ENCODE measurements around the gene PGAM1. TPM values are rescaled to one million over a fixed set of nuclear protein-coding genes. Genes with fewer than 3 reads are reported as not detected.

The PGAM1 gene
- total RNA-seq, 1 experiment from 2014 or later, result 497 TPM

DNA sequence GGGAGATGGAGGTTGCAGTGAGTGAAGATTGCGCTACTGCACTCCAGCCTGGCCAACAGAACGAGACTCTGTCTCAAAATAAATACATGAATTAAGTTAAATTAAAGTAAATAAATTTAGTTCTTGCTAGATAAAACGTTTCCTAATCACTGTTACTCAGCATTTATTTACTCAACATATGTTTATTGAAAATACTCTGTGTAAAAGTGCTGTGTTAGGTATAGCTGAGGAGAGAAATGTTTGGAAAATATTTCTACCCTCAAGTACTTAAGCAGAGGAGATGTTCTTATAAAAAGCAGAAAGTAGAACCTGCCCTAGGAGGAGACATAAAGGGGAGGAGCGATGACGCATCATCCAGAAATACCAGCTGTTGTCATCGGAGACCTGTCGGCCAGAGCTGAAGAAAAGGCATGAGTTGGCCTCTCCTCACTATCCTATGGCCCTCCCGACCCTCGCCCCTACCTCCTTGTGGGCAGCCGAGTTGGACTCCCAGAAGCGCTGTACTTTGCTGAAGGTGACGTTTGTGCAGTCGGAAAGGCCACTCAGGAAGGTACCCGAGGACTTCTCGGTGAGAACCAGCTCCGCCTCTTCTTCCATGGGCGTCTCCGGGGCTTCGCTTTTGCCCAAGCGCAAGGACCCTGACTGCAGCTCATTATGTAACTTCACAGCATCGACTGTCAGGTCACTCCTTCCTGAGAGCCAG is 26.0 kb upstream of the PGAM1 start:
- Histone ChIP-seq H4K20me1 (ENCODE audit: insufficient read depth) (no peaks in the 10 kb centered on the region), H3K4me3 (replicated peaks in 1 of 2; ENCODE audit: low read depth in 1 of 2, low read length in 2 of 2) (peak overlapping the region; percentile 64 to 80), H3K9ac (ENCODE audit: low read length) (peak overlapping the region; percentile 86), H3K79me2 (ENCODE audit: insufficient read depth, low read length) (peaks cover 36% of the 10 kb centered on the region), H3K27ac (ENCODE audit: low read depth, low read length) (peak overlapping the region; percentile 50), H3K4me1 (ENCODE audit: control insufficient read depth in 1 of 2, insufficient read depth in 2 of 2, low read length in 2 of 2) (peaks cover 0 to 13% of the 10 kb centered on the region in 2 experiments; a peak in 2 of 4 replicates), H2AFZ (ENCODE audit: low read depth, low read length, poor library complexity, severe bottlenecking) (no peak overlapping the region), H3K9me3 (ENCODE audit: control insufficient read depth in 1 of 2, insufficient read depth in 1 of 2, low read depth in 1 of 2, low read length in 2 of 2) (no peaks in the 10 kb centered on the region), H3K9me2 (ENCODE audit: insufficient read depth) (no peaks in the 10 kb centered on the region), H3K27me3 (ENCODE audit: insufficient read depth, low read length) (no peaks in the 10 kb centered on the region), H3K4me2 (ENCODE audit: low read length) (peak overlapping the region; percentile 89), H3K36me3 (ENCODE audit: control insufficient read depth in 1 of 2, insufficient read depth in 2 of 2, low read length in 2 of 2) (peaks cover 9 to 19% of the 10 kb centered on the region in 2 experiments; a peak in 3 of 4 replicates)
- CTCF ChIA-PET, result interaction anchor here (0.7 to 1.5 kb wide), 3 partner anchors 13 to 177 kb away, joined by 3 to 4 read pairs (median 3); no protein-coding TSS in a partner anchor
- ATAC-seq, result peak; percentile 57
- BruUV-seq (replicated peaks), result no TSS peak
- POLR2A ChIA-PET, result interaction anchor here (0.5 to 1.2 kb wide), 2 partner anchors 11 to 111 kb away, joined by 3 read pairs; no protein-coding TSS in a partner anchor
- TF ChIP-seq POLR2AphosphoS5 (IDR thresholded peaks at IDR 0.05; ENCODE audit: low read depth, low read length) (peak; percentile 36; the same call in 1 of the 2 replicates), CBX3 (IDR thresholded peaks at IDR 0.05; ENCODE audit: low read depth) (no peak), JUND (IDR thresholded peaks at IDR 0.05) (peak; percentile 64), SIN3A (IDR thresholded peaks at IDR 0.05; ENCODE audit: low read depth) (peak; percentile 53)
- TF ChIP-seq, protein P1, sequence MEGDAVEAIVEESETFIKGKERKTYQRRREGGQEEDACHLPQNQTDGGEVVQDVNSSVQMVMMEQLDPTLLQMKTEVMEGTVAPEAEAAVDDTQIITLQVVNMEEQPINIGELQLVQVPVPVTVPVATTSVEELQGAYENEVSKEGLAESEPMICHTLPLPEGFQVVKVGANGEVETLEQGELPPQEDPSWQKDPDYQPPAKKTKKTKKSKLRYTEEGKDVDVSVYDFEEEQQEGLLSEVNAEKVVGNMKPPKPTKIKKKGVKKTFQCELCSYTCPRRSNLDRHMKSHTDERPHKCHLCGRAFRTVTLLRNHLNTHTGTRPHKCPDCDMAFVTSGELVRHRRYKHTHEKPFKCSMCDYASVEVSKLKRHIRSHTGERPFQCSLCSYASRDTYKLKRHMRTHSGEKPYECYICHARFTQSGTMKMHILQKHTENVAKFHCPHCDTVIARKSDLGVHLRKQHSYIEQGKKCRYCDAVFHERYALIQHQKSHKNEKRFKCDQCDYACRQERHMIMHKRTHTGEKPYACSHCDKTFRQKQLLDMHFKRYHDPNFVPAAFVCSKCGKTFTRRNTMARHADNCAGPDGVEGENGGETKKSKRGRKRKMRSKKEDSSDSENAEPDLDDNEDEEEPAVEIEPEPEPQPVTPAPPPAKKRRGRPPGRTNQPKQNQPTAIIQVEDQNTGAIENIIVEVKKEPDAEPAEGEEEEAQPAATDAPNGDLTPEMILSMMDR (IDR thresholded peaks at IDR 0.05 in 2 of 3, conservative IDR thresholded peaks at IDR 0.05 in 1 of 3; ENCODE audit: borderline replicate concordance in 1 of 3, insufficient read depth in 1 of 3, low read depth in 2 of 3, low read length in 2 of 3), result no peak
- DNase-seq (ENCODE audit: low read depth, low spot score), result peak; percentile 57
- intact Hi-C loops (cut with micrococcal nuclease), result no loop called here
- RAD21 ChIA-PET (ENCODE audit: low non-redundant PET in 1 of 2, low total read pairs in 2 of 2, uncharacterized antibody in 2 of 2, unreplicated experiment in 2 of 2), result no interaction called here
